GM21526 (cell line): Measurements from ENCODE around the gene LDAH.

Source experiments
- ATAC-seq: cut with Tn5 transposase; IDR thresholded peaks from one replicate; pipeline ENCODE4 v1.9.1; 2021; ENCODE audit warnings: moderate library complexity; ENCODE audit not compliant: unreplicated experiment, low FRiP score

LDAH gene

DNA sequence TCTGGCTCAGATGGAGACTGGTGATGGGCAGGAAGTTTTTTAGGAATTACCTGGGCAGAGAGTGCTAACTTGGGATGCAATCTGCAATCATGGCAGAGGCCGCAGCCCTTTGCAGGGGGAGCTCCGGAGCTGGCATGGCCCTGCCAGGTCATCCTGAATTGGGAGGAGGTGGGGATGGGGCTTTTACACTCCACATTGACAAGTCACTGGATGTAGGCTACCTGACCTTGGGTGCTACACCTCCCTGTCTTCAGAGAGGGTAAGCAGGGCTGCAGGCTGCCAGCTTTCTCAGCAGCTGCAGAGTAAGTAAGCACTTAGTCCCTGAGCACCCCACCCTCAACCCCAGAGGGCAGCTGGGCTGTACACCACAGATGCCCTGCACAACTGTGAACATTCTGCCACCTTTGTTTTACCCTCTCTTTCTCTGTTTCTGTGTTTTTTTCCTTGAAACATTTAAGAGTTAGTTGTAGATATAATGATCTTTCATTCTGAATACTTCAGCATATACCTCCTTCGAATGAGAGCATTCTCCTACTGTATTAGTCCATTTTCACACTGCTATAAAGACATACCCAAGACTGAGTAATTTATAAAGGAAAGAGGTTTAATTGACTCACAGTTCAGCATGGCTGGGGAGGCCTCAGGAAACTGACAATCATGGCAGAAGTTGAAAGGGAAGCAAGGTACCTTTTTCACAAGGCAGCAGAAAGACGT is 165.2 kb downstream of the LDAH start:
- no peak for ATAC-seq

DNA sequence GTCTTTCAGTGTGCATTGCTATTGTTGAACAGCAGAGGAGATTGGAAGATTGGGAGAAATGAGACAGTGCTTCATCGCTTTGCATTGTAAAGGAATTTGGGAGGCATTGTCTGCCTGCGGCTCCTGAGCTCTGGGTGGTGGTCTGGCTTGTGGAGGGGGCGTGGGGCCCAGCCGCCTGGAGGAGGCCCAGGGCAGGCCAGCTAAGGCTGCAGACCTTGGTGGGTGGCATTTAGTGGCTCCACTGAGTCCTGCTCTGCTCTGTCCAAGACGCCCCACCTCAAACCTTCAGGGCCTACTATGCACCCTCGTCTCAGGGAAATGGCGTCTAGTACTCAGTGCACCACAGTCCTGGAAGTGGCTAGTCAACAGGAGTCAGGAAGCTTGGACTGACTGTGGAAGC is 166.3 kb downstream of the LDAH start:
- ATAC-seq, result no peak

DNA sequence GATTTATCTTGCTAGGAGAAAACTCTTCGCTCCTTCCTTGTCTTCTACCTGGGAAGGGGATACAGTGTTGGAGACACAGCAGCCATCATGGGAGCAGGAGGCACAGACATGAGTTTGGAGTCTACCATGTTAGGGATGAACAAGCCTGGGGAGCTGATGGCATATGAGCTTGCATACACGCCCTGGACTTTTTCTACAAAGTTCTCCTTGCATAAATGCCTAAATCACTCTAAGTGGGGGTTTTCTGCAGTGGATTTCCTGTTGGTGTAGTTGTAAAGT is 168.4 kb downstream of the LDAH start:
- ATAC-seq, result no peak

DNA sequence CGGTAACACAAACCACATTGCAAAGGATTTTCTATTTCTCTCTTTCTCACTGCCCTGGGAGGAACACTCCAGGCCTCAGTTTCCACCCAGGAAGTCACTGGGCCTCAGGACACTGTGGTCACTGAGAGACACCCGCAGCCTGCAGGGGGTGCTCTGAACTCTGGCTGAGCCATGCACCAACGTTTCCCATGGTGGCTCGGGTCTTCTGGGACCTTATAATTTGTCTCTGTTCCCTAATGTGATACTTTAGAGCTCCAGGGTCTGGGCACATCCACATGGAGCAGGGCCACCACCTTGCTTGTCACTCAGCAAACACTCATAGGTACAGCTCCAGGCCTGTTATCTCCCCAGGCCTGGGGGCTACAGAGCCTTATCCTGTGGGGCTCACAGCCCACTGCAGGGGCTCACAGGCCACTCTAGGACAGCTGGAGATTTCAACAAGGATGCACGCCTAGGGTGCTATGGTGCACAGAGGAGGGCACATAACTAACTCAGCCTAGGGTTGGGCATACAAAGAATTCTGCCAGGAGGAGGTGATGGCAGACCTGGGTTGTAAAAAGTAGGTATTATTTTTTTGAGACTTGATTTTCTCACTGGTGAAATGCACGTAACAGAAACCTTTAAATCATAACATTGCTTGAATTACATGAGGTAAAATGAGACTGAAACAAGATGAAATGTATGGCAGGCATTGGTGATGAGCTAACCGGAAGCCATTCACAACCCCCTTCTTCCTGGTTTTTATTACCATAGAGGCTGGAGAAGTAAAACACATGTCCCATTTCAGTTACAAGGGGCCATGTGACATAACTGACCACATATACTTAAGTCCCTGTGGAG is 169.0 kb downstream of the LDAH start:
- no peak for ATAC-seq

DNA sequence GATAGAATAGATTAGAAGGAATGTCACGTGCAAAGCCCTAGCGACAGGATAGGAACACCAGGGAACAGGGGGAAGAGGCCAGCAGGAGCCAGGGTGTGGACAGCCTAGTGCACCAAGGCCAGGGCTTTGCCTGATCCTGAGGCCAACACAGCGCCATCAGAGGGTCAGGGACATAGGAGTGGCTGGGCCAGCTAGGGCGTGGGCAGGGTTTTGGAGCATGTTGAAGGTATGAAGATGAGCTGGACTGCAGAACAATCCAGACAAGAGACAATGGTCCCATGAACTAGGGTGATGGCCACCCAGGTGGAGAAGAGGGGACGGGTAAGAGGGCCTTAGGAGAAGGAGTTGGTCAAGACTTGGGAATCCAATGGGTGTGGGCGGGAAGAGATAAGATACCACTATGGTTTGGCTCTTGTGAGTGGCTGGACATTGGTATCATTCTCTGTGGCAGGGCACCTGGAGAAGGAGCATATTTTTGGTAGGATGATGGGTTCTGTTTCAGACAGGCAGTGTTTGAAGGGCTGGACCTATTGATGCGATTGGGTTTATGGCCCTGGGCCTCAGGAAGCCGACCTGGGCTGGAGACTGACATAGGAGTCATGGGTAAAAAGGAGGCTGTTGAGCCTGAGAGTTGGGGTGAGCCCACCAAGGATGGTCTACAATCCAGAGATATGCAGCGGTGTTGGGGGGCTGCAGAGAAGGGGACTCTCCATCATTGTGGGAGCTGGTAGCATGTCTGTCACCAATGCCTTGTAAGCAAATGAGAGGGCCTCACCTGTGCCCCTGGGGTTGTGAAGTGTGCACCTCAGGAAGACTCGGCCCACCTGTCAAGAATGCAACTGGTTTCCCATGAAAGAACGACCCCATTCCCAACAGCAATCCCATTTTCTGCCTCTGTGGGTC is 170.0 kb downstream of the LDAH start:
- ATAC-seq, result no peak

DNA sequence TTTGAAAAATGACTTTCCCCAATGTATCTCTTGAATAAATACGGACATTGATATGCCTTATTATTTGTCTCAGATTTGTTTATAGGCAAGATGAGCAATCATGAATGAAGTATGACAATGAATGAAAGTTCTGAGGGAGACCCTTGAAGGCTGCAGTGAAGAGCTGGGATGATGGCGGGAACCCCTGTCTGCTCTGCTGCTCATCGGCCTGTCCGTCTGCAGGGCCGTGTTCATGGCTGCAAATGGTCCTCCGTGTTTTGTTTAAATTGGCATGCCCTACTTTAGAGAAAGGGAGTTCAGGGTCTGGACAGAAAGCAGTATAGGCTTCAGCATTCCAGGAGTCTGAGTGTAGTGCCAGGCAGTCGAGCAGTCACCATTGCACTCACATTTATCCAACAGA is 170.8 kb downstream of the LDAH start:
- ATAC-seq, result no peak

DNA sequence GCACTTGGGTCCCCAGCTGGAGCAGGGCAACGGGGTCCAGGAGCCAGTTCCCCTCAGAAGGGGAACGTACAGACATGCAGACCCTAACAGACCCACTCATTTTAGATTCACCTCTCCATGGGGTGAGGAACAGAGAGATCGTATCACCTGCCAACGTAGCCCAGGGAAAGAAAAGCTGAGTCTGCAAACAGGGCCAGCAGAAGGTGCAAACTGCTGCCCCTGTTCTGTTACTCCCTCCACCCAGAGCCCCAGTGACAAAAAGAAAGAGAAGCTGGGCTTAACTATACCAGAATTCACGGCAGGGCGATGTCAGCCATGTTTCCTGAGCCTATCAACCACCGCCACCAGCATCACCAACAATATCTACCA is 171.2 kb downstream of the LDAH start:
- ATAC-seq, result no peak

DNA sequence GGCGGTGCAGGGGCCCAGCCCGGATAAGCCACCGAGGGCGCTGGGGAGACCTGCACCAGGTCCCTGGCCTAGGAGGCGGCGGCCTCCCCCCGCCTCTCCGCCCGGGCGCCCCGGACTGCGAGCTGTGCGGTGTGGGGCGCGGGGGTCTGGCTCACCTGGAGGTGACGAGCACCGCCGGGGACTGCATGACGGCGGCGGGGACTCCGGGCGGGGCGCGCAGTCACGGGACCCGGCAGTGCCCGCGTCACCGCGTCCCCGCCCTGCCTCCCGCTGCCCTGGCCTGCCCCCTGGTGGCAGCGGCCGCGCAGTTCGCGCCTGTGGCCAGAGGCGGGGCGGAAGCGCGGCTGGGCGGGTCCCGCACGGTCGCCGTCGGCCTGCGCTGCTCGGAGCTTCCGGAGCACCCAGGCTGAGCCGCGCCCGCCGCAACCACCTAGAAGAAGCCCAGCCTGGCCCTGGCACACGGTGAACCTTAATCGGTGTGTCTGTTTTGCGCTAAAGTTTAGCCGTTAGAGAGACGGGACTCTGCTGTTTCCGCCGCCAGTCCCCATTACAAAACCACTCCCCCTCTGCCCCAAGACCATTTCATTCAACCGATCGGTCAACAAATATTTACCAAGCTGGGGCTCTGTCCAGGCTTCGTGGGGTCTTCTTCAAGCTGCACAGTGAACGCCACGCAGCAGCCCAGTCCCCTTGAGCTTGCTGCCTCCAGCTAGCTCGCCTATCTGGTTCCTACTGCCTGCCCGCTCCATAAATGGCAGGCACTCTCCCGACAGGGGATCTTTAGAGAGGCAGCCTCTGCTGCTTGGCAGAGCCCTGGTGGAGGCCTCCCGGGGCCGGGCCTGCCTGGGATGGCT is 171.8 kb downstream of the LDAH start, which contains the start of gene HS1BP3:
Gene HS1BP3, minus strand, starts transcription at position 222 of the 854 bp plus-strand sequence. Its CDS starts 35 bp downstream, at position 187.
- peak; percentile 97 for ATAC-seq

DNA sequence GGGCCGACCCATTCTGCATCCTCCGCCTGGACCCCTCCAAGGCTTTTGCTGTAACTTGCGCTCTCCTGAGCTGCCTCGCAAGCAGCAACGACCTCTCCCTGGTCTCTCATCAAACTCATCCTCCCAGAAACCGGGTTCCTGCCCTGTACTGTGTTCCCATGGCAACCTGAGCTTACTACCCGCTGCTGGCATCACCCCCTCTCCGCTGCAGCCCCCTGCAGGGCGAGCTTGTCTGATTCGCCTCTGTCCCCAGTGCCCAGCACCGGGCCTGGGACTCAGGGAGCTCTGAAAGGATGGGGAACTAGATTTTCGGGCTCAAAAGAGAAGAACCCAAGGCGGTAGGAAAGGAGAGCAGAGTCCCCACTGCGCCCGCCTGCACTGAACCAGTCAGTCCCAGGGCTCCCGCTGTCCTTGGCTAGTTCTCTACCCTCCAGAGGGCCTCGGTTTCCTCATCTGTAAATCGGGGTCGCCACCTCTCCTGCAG is 172.5 kb downstream of the LDAH start:
- no peak for ATAC-seq

DNA sequence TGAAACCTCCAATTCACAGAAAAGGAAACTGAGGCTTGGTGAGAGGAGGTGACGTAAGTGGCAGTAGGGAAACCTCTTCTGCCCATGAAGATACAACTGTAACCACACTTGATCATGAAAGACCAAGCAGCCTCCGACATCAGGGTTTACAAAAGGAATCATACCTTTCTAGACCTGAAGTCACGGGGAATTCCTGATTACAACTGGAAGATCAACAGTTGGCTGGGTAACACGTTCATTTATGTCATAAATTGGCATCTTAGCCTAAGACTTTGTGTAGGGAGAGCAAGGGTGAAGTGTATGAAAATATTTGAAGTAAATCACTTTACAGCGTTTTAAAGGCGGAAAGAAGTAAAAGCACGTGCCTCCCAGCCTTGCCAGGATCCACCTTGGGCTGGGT is 172.9 kb downstream of the LDAH start:
- ATAC-seq, result no peak

DNA sequence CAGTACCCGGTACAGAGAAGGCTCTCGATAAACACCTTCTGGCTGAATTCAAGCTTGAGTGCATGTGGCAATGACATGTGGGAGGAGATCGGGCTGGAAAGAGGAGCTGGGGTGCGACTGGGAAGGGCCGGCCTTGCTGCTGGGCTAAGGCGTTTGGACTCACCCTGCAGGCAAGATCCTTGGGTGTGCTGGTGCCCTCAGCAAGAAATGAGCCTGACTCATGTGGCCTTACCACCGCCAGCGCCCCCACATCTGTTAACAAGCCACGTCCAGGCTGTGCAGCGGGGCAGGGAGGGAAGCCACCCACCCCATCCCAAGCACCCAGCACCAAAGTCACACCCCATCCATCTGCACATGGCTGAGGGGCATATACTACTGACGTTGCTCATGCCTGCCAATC is 173.3 kb downstream of the LDAH start:
- no peak for ATAC-seq

DNA sequence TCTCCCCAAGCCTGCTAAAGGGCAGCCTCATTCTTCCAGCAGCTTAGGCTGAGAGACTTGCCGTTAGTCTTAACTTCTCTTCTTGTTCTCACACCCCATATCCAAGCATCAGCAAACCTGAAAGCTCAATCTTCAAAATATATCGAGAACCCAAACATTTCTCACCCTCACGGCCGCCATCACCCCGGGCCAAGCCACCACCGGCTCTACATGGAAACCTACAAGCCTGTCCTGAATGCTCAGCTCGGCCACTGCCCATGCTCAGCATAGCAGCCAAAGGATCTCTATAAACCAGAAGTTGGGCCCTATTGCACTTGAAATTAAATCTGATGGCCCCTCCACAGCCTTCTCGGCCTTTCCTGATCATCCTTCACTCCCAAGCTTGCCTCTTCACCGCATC is 174.1 kb downstream of the LDAH start:
- no peak for ATAC-seq

DNA sequence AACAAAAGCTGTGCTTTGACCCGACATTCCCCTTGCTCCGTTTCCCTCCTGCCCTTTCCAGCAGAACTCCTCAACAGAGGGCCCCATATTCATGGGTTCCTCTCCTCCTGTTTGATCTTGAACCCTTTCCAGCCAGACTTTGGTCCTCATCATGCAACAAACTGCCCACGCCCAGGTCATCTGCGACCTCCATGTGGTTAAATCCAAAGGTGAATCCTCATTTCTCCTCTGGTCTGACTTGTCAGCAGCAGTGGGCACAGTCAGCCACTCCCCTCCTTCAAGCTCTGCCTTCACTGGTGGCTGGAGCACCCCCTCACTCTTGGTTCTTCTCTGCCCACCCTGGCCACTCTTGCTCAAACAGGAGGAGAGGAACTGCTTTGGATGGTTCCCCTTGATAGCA is 174.7 kb downstream of the LDAH start:
- ATAC-seq, result no peak

DNA sequence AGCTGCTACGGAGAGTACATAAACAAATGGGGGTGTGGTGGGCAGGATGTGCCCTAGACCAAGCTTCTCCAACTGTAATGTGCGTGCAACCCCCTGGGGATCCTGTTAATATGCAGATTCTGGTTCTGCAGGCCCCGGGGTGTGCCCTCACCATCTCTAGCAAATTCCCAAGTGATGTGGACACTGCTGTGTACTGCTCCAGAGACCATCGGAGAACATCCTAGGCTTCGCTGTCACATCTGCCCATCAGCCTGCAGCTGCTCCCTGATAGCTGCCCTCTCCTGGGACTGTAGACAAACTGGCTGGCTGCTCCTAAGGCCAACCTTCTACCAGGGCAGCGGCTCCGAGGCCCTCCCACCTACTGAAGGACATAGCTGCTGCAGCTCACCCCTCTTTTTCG is 175.2 kb downstream of the LDAH start:
- no peak for ATAC-seq

DNA sequence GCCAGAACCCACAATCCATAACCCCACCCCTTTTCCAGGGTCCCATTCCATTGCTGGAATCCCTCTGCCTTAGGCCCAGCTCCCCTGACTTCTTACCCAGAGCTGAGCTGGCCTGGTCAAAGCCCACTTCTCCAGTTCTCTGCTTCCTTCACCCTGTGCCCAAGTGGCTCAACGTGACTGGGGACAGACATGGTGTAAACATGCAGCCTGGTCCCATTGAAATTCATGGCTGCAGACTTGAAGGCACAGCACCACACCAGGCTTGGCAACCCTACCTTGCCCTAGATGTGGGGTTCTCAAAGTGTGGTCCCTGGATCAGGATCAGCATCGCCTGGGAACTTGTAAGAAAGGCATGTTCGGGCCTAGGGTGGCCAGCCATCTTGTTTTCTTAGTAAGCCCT is 175.7 kb downstream of the LDAH start:
- ATAC-seq, result no peak

DNA sequence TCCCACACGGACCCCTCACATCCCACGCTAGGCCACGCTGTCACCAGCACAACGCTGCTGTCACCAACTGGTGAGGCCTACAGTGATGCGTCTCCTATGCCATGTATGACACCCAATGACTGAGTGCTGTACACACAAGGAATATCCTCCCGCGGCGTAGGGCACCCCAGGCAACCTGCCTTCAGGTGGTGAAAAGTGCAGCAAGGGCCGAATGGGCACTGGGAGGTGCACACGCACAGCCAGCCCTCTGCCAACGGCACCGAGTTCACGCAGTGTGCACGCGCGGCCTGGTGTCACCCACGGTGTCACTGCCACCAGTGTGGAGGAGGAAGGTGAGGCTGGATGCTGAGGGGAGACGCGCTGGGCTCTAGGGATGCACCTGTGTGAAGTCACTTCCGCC is 176.5 kb downstream of the LDAH start:
- ATAC-seq, result no peak

DNA sequence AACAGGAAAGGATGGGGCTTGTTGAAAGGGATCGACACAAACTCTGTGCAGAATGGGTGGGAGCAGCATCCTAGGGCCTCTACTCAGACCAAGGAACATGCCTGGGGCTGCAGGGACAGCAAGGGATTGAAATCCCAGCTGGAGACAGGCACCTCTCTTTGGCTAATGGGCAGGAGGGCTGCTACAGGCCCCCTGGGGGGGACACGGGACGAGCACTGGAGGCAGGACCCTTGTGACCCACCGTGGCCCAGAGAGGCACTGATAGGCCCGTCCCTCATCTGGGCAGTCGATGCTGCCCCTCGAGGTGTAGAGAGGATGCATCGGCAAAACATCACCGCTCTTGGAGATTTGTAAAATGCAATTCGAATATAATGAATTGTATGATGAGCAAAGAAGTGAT is 177.1 kb downstream of the LDAH start:
- ATAC-seq, result no peak

DNA sequence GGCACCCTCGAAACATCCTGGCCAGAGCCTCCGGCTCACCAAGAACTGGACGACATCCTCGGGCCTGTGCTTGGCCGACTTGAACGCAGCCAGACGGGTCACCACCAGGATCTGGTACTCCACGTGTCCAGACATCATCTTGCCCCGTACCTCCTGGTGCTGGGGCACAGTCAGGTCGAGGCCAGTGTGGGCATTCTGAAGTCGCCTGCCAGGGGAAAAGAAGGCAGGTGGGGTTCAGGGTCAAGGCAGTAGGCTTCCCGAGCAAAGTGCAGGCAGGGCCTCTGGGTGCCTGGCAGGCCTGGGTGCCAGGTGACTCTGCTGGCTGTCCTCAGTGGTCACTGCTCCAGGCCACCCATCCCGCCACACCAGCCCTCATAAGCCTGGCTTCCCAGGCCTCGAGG is 177.6 kb downstream of the LDAH start:
- ATAC-seq, result no peak

DNA sequence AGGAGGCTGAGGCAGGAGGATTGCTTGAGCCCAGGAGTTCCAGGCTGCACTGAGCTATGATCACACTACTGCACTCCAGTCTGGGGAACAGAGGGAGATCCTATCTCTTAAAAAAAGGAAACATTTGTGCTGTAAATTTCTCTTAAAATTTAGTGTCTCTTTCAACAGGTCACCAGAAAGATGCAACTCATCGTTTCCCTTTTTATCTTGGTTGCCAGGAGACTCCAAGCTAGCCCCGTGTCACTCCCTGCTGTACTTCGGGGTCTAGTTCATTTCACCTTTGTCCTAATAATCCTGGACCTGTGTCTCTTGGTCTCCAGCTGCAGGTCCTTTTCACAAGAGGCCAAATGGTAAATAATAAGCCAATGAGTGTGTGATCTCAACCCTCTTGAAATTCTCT is 179.1 kb downstream of the LDAH start:
- ATAC-seq, result no peak

DNA sequence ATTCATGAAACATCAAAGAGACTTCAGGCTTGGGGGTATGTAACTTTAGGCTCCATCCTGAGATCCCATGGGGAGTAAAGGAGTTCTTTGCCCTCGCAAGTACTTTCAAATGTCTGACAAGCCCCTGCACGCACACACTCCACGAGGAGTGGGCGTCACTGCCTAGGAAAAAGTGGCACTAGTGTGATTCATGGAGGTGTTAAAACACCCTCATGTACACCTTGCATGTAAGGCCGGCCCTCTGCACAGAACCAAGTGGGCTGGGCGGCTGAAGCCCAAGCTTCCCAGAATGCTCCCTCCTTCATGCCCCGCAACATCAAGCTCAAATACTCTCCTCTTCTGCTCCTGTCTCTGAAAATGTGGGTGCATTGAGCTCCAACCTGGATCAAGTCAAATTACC is 179.8 kb downstream of the LDAH start:
- no peak for ATAC-seq
